NT2/D1 (cell line): ENCODE results near the gene HACE1.

Source experiments
- SUZ12 ChIP-seq: IDR thresholded peaks from 2 replicates; pipeline ENCODE4 v1.6.1; 2011; ENCODE audit not compliant: insufficient read length, insufficient read depth; ENCODE audit errors: extremely low read depth
- YY1 ChIP-seq: IDR thresholded peaks from 2 replicates; pipeline ENCODE4 v1.6.1; 2011; ENCODE audit not compliant: insufficient read length, insufficient read depth
- ZNF274 ChIP-seq: IDR thresholded peaks from 2 replicates; pipeline ENCODE4 v1.6.1; 2011; ENCODE audit warnings: mild to moderate bottlenecking, low read depth, low read length

GRCh38 chr6:104766595-104766994 lies 93.1 kb downstream of the HACE1 start:
- no peak for TF ChIP-seq ZNF274
- no peak for TF ChIP-seq YY1
- TF ChIP-seq SUZ12: no peak
